DOHH2 (cell line): ENCODE results near the gene SLC22A16.

Experiments
- EZH2phosphoT487 ChIP-seq: fragments of 200-600 bp; sonication (generic); IDR thresholded peaks from 2 replicates; pipeline ENCODE4 v1.6.1; 2017; ENCODE audit warnings: borderline replicate concordance, mild to moderate bottlenecking, antibody characterized with exemption, low read length, moderate library complexity, mixed read lengths
- TF ChIP-seq, protein P1 (sequence below): fragments of 200-600 bp; sonication (generic); IDR thresholded peaks from one replicate; pipeline ENCODE4 v1.5.1; 2014; ENCODE audit warnings: antibody characterized with exemption, mild to moderate bottlenecking, low read depth, low read length; ENCODE audit not compliant: poor library complexity, severe bottlenecking

DNA sequence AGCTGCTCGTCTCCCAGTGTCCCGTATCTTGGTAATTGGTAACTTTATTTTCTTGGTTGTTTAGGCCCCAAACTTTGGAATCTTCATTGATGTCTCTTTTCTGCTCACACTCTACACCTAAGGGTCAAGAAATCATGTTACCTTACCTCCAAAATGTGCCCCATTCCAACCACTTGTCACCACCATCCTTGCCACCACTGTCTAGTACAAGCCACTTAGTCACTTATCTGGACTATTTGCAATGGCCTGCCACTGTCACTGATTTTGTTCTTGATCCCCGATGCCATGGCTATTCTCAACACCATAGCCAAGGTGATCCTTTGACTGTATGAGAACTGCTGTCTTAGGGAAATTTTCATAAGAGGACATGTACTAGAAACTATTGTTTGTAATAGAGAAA, 46.0 kb upstream of the SLC22A16 start:
- TF ChIP-seq, protein P1, sequence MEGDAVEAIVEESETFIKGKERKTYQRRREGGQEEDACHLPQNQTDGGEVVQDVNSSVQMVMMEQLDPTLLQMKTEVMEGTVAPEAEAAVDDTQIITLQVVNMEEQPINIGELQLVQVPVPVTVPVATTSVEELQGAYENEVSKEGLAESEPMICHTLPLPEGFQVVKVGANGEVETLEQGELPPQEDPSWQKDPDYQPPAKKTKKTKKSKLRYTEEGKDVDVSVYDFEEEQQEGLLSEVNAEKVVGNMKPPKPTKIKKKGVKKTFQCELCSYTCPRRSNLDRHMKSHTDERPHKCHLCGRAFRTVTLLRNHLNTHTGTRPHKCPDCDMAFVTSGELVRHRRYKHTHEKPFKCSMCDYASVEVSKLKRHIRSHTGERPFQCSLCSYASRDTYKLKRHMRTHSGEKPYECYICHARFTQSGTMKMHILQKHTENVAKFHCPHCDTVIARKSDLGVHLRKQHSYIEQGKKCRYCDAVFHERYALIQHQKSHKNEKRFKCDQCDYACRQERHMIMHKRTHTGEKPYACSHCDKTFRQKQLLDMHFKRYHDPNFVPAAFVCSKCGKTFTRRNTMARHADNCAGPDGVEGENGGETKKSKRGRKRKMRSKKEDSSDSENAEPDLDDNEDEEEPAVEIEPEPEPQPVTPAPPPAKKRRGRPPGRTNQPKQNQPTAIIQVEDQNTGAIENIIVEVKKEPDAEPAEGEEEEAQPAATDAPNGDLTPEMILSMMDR, result no peak
- TF ChIP-seq EZH2phosphoT487, result no peak
